Vagina (tissue), 2 donors: Measurements from ENCODE around the gene SLX4IP. TPM values are rescaled to one million over a fixed set of nuclear protein-coding genes. Genes with fewer than 3 reads are reported as not detected.
A peak's percentile ranks its signal among the peaks of the same experiment; 100 is the strongest.

Source experiments
- DNase-seq, 2 donors: peaks; one replicate each; pipeline ENCODE4 v3.0.0-alpha.2; 2017; ENCODE audit errors: extremely low spot score in 2 of 2
- H3K27ac ChIP-seq: fragments of 200-600 bp; sonication (generic); one replicate; pipeline ENCODE4 v1.5.1; 2019
- H3K27me3 ChIP-seq: fragments of 200-600 bp; sonication (generic); one replicate; pipeline ENCODE4 v1.5.1; 2019
- H3K36me3 ChIP-seq, 2 donors: fragments of 200-600 bp; sonication (generic); one replicate each; pipeline ENCODE4 v1.5.1; 2017 to 2019
- H3K4me1 ChIP-seq: fragments of 200-600 bp; sonication (generic); one replicate; pipeline ENCODE4 v1.5.1; 2019
- H3K4me3 ChIP-seq, 2 donors: fragments of 200-600 bp; sonication (generic); 1 replicate in 1 of 2; 2 replicates in 1 of 2; pipeline ENCODE4 v1.5.1; 2016 to 2019
- H3K9me3 ChIP-seq: fragments of 200-600 bp; sonication (generic); one replicate; pipeline ENCODE4 v1.5.1; 2019
- POLR2A ChIP-seq, 2 donors: fragments of 450-650 bp; IDR thresholded peaks; one replicate each; pipeline ENCODE4 v1.6.1; 2017; ENCODE audit warnings: antibody characterized with exemption in 2 of 2, mild to moderate bottlenecking in 2 of 2, moderate library complexity in 2 of 2
- POLR2AphosphoS5 ChIP-seq, 2 donors: sonication (generic); formaldehyde crosslinking; IDR thresholded peaks; one replicate each; pipeline ENCODE4 v1.9.0; 2017; ENCODE audit warnings: antibody characterized with exemption in 2 of 2, mild to moderate bottlenecking in 2 of 2, low read depth in 1 of 2; ENCODE audit not compliant: insufficient read depth in 1 of 2
- intact Hi-C: fragments of 100-400 bp; cut with DNase I; formaldehyde crosslinking; loops from one replicate; pipeline ENCODE4 v1.15.1; 2023
- total RNA-seq: library from RNA; depleted of rRNA; stranded (reverse); fragments of >200 nt; gene quantifications from one replicate; pipeline ENCODE4 v1.2.3, GENCODE V29; 2016
- TF ChIP-seq, protein P1 (sequence below), 3 experiments: fragments of 450-650 bp in 2 of 3; fragments of 200-600 bp in 1 of 3; sonication (generic) in 1 of 3; IDR thresholded peaks; one replicate each; pipeline ENCODE4 v1.5.1; 2017 to 2019; ENCODE audit warnings: antibody characterized with exemption in 3 of 3, mild to moderate bottlenecking in 2 of 3, moderate library complexity in 2 of 3

Gene SLX4IP
- total RNA-seq, 1 donor from 2014 or later = 4.9 TPM

- H3K9me3 ChIP-seq = no peaks in the 10 kb centered on the region
- H3K27ac ChIP-seq = no peak overlapping the region
- TF ChIP-seq POLR2AphosphoS5 (IDR thresholded peaks at IDR 0.05; ENCODE audit: insufficient read depth in 1 of 2, low read depth in 1 of 2) = no peak
- TF ChIP-seq, protein P1, sequence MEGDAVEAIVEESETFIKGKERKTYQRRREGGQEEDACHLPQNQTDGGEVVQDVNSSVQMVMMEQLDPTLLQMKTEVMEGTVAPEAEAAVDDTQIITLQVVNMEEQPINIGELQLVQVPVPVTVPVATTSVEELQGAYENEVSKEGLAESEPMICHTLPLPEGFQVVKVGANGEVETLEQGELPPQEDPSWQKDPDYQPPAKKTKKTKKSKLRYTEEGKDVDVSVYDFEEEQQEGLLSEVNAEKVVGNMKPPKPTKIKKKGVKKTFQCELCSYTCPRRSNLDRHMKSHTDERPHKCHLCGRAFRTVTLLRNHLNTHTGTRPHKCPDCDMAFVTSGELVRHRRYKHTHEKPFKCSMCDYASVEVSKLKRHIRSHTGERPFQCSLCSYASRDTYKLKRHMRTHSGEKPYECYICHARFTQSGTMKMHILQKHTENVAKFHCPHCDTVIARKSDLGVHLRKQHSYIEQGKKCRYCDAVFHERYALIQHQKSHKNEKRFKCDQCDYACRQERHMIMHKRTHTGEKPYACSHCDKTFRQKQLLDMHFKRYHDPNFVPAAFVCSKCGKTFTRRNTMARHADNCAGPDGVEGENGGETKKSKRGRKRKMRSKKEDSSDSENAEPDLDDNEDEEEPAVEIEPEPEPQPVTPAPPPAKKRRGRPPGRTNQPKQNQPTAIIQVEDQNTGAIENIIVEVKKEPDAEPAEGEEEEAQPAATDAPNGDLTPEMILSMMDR (IDR thresholded peaks at IDR 0.05) = no peak
- no peak for TF ChIP-seq POLR2A (IDR thresholded peaks at IDR 0.05)
- intact Hi-C loops = loop anchor here (10.0 kb wide), 1 partner anchor 811 kb away; no protein-coding TSS in a partner anchor
- H3K36me3 ChIP-seq = no peaks in the 10 kb centered on the region
- H3K4me1 ChIP-seq = peaks cover 23% of the 10 kb centered on the region
- no peak overlapping the region for H3K4me3 ChIP-seq
- H3K27me3 ChIP-seq = no peaks in the 10 kb centered on the region
- DNase-seq = no peak
Observed at GRCh38 chr20:10463622-10464021, 28.5 kb downstream of the SLX4IP start.

- no peak overlapping the region for H3K27ac ChIP-seq
- peaks cover 30% of the 10 kb centered on the region for H3K4me1 ChIP-seq
- no peaks in the 10 kb centered on the region for H3K9me3 ChIP-seq
- no peak for DNase-seq
- intact Hi-C loops = loop anchor here (10.0 kb wide), 1 partner anchor 810 kb away; no protein-coding TSS in a partner anchor
- no peaks in the 10 kb centered on the region for H3K36me3 ChIP-seq
- no peak overlapping the region for H3K4me3 ChIP-seq
- no peak for TF ChIP-seq POLR2AphosphoS5 (IDR thresholded peaks at IDR 0.05; ENCODE audit: insufficient read depth in 1 of 2, low read depth in 1 of 2)
- TF ChIP-seq, protein P1 (IDR thresholded peaks at IDR 0.05) = no peak
- no peak for TF ChIP-seq POLR2A (IDR thresholded peaks at IDR 0.05)
- H3K27me3 ChIP-seq = no peaks in the 10 kb centered on the region
Observed at GRCh38 chr20:10465135-10465534, 30.0 kb downstream of the SLX4IP start.

DNA sequence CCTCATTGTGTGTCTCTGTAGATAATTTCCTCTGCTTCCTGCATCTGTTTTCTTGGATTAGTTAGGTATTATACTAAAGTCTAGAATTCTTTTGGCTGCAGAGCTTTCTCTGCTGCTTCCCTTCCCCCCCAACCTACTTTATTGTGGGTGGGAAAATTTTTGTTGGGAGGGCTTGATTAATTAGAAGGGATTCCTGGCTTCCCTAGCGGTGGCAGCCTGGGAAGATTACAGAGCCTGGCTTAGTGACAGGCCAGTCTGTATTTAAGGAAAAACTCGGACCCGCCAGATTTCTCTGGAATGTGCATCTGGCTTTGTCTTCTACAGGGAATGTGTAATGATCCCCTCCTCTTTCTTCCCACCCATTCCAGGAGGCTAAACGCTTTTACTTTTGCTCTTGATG is 31.2 kb downstream of the SLX4IP start:
- H3K9me3 ChIP-seq = no peaks in the 10 kb centered on the region
- peak overlapping the region; percentile 61 for H3K27ac ChIP-seq
- TF ChIP-seq, protein P1 (IDR thresholded peaks at IDR 0.05) = no peak
- TF ChIP-seq POLR2A (IDR thresholded peaks at IDR 0.05) = no peak
- H3K4me3 ChIP-seq = no peak overlapping the region
- H3K27me3 ChIP-seq = no peaks in the 10 kb centered on the region
- intact Hi-C loops = loop anchor here (10.0 kb wide), 1 partner anchor 808 kb away; no protein-coding TSS in a partner anchor
- peaks cover 30% of the 10 kb centered on the region for H3K4me1 ChIP-seq
- DNase-seq = no peak
- no peaks in the 10 kb centered on the region for H3K36me3 ChIP-seq

DNA sequence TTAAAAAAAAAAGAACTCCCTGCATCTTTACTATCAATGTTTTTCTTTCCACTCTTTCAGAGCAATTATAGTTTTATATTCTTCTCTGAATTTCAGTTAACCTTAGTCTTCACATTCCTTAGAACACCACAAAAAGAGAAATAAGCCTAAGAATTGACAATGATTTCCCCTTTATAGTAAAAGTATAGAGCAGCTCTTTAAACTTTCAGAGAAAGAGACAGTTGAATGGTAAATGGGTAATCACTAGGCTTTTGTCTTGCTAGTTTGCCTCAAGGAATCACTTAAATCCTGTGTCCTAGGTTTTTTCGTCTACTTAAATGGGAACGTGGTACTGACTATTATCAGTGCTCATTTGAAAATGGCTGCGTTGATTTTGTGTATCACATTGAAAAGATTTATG is 31.8 kb downstream of the SLX4IP start:
- TF ChIP-seq POLR2AphosphoS5 (IDR thresholded peaks at IDR 0.05; ENCODE audit: insufficient read depth in 1 of 2, low read depth in 1 of 2) (no peak), POLR2A (IDR thresholded peaks at IDR 0.05) (no peak)
- TF ChIP-seq, protein P1 (IDR thresholded peaks at IDR 0.05) = no peak
- no peak for DNase-seq
- Histone ChIP-seq H3K9me3 (no peaks in the 10 kb centered on the region), H3K27me3 (no peaks in the 10 kb centered on the region), H3K4me3 (no peak overlapping the region), H3K36me3 (no peaks in the 10 kb centered on the region), H3K4me1 (peaks cover 30% of the 10 kb centered on the region), H3K27ac (peak overlapping the region; percentile 61)
- intact Hi-C loops = loop anchor here (10.0 kb wide), 1 partner anchor 808 kb away; no protein-coding TSS in a partner anchor

DNA sequence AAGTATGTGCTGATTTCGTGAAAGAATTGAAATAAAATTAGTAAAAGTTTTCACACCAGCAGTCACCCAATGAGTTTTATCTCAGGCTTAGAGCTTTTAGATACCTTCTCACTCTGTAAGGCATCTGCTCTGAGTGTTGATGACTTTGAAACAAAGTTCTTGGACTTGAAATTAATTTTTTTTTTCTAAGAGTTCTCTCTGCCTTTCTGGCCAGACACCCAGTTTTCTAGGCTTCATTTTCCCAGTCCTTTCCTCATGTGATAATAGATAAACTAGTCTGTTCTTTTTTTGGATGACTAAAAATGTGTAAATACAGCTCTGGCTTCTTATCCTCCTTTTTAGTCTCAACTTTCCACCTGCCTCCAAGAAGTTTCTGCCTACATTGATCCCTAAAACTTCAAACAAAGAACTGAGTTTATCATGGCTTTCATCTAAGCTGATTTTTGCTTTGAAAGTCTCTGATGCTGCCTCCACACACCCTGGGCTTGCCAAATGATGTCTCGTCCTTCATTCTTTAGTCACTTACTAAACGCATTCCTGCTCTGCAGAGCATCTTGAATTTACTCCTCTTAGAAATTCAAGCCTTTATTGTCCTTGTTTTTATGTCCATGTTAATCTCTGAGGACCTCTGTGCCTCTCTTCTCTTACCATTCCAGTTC is 32.7 kb downstream of the SLX4IP start:
- Histone ChIP-seq H3K9me3 (no peaks in the 10 kb centered on the region), H3K4me3 (no peak overlapping the region), H3K27ac (peak overlapping the region; percentile 61), H3K36me3 (no peaks in the 10 kb centered on the region), H3K27me3 (no peaks in the 10 kb centered on the region), H3K4me1 (peaks cover 30% of the 10 kb centered on the region)
- TF ChIP-seq, protein P1 (IDR thresholded peaks at IDR 0.05) = no peak
- TF ChIP-seq POLR2A (IDR thresholded peaks at IDR 0.05) (no peak), POLR2AphosphoS5 (IDR thresholded peaks at IDR 0.05; ENCODE audit: insufficient read depth in 1 of 2, low read depth in 1 of 2) (no peak)
- no peak for DNase-seq
- intact Hi-C loops = loop anchor here (10.0 kb wide), 1 partner anchor 807 kb away; no protein-coding TSS in a partner anchor
